Fibroblast of skin of left biceps (primary cell): ENCODE results near the gene FXR1.
"Not testable (repeated sequence)": the region's sequence is repeated elsewhere in the genome, so short reads cannot be mapped to it uniquely, and the experiment has no call there.

Source experiments
- DNase-seq, 2 experiments: peaks; one replicate each; pipeline ENCODE4 v3.0.0-alpha.2; 2013; ENCODE audit warnings: low read depth in 2 of 2

Gene FXR1

GRCh38 chr3:180934638-180935037 lies 22.2 kb downstream of the FXR1 start:
- no peak for DNase-seq

GRCh38 chr3:180940826-180941225 lies 28.4 kb downstream of the FXR1 start:
- DNase-seq = no peak

- DNase-seq = no peak
Measured at GRCh38 chr3:180947761-180948390, 35.4 kb downstream of the FXR1 start.

GRCh38 chr3:180959691-180960090 lies 47.2 kb downstream of the FXR1 start:
- no peak for DNase-seq

- no peak for DNase-seq
Measured at GRCh38 chr3:180961087-180961486, 48.6 kb downstream of the FXR1 start.

GRCh38 chr3:180961552-180961951 lies 49.1 kb downstream of the FXR1 start:
- no peak for DNase-seq

GRCh38 chr3:180962530-180962929 lies 50.1 kb downstream of the FXR1 start:
- no peak for DNase-seq

GRCh38 chr3:180970931-180971330 lies 58.5 kb downstream of the FXR1 start:
- DNase-seq = no peak

- no peak for DNase-seq
Measured at GRCh38 chr3:180973543-180973942, 61.1 kb downstream of the FXR1 start.

- no peak for DNase-seq
Measured at GRCh38 chr3:180974286-180974685, 61.8 kb downstream of the FXR1 start.

GRCh38 chr3:180977498-180977897 lies 65.0 kb downstream of the FXR1 start:
- no peak for DNase-seq

GRCh38 chr3:180979961-180980360 lies 67.5 kb downstream of the FXR1 start:
- DNase-seq = no peak

- no peak for DNase-seq
Measured at GRCh38 chr3:180980611-180981010, 68.1 kb downstream of the FXR1 start.

- DNase-seq = no peak
Measured at GRCh38 chr3:180981912-180982311, 69.4 kb downstream of the FXR1 start.

- no peak for DNase-seq
Measured at GRCh38 chr3:180983136-180983535, 70.7 kb downstream of the FXR1 start.

GRCh38 chr3:180986366-180986765 lies 73.9 kb downstream of the FXR1 start:
- DNase-seq = not testable (repeated sequence)

- no peak for DNase-seq
Measured at GRCh38 chr3:180987344-180987743, 74.9 kb downstream of the FXR1 start.

GRCh38 chr3:180989291-180990163 lies 77.1 kb downstream of the FXR1 start, which contains the start of gene DNAJC19:
Gene DNAJC19, minus strand, starts transcription at chr3:180989736. Its CDS starts 134 bp downstream, at chr3:180989602.
- DNase-seq = peak; percentile 87 to 91

- DNase-seq = no peak
Measured at GRCh38 chr3:180990505-180990904, 78.0 kb downstream of the FXR1 start.

GRCh38 chr3:180996415-180996932 lies 84.0 kb downstream of the FXR1 start:
- DNase-seq = no peak

GRCh38 chr3:181002331-181002730 lies 89.9 kb downstream of the FXR1 start:
- not testable (repeated sequence) for DNase-seq

- DNase-seq = not testable (repeated sequence)
Measured at GRCh38 chr3:181003469-181003868, 91.0 kb downstream of the FXR1 start.

- DNase-seq = no peak
Measured at GRCh38 chr3:181006541-181006940, 94.1 kb downstream of the FXR1 start.
